Activated CD4-positive, alpha-beta memory T cell treated with anti-CD3 and anti-CD28 coated beads for 36 hours (primary cell): ENCODE data around the gene MAK. TPM values are rescaled to one million over a fixed set of nuclear protein-coding genes. Genes with fewer than 3 reads are reported as not detected.
"Not testable (repeated sequence)": the region's sequence is repeated elsewhere in the genome, so short reads cannot be mapped to it uniquely, and the experiment has no call there.

ENCODE experiments used
- CTCF ChIA-PET: fragments of 350-600 bp; sonication (Branson Sonifier 250); formaldehyde crosslinking; loops from one replicate; lab custom pipeline; 2021; ENCODE audit warnings: antibody characterized with exemption, inconsistent platforms; lab: Charles Lee
- POLR2A ChIA-PET: fragments of 350-600 bp; sonication (Branson Sonifier 250); formaldehyde crosslinking; loops from one replicate; lab custom pipeline; 2021; ENCODE audit warnings: antibody characterized with exemption; lab: Charles Lee
- DNase-seq: peaks from one replicate; pipeline ENCODE4 v3.0.0-alpha.2; 2020
- H3K27ac Mint-ChIP-seq: one replicate; pipeline ENCODE4 v1.8.0; 2021; ENCODE audit warnings: mixed read lengths
- H3K27me3 Mint-ChIP-seq: one replicate; pipeline ENCODE4 v1.8.0; 2021; ENCODE audit warnings: mixed read lengths
- H3K36me3 Mint-ChIP-seq: one replicate; pipeline ENCODE4 v1.8.0; 2021; ENCODE audit warnings: mixed read lengths
- H3K4me1 Mint-ChIP-seq: one replicate; pipeline ENCODE4 v1.8.0; 2021; ENCODE audit warnings: low read depth, mixed read lengths
- H3K4me3 Mint-ChIP-seq: one replicate; pipeline ENCODE4 v1.8.0; 2021; ENCODE audit warnings: mild to moderate bottlenecking, mixed read lengths
- H3K9me3 Mint-ChIP-seq: one replicate; pipeline ENCODE4 v1.8.0; 2021; ENCODE audit warnings: mixed read lengths
- intact Hi-C: fragments of 100-400 bp; cut with micrococcal nuclease; formaldehyde crosslinking; loops from one replicate; pipeline ENCODE4 v1.15.1; 2023
- total RNA-seq, 2 experiments: library from RNA; stranded (reverse); gene quantifications; one replicate each; pipeline ENCODE4 v1.2.3, GENCODE V29; 2021

The MAK gene
- total RNA-seq, 2 experiments from 2014 or later = 0.87 to 1.1 TPM

DNA sequence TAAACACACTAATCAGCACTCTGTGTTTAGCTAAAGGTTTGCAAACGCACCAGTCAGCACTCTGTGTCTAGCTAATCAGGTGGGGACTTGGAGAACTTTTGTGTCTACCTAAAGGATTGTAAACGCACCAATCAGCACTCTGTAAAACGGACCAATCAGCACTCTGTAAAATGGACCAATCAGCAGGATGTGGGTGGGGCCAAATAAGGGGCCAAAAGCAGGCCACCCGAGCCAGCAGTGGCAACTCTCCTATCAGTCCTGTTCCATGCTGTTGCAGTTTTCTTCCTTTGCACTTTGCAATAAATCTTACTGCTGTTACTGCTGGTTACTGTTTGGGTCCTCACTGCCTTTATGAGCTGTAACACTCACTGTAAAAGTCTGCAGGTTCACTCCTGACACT is 96.7 kb downstream of the MAK start:
- peaks cover 11% of the 10 kb centered on the region for H3K4me1 Mint-ChIP-seq
- H3K9me3 Mint-ChIP-seq, H3K27ac Mint-ChIP-seq, CTCF ChIA-PET, POLR2A ChIA-PET, H3K27me3 Mint-ChIP-seq, DNase-seq, H3K36me3 Mint-ChIP-seq, intact Hi-C loops, H3K4me3 Mint-ChIP-seq: not testable (repeated sequence)

DNA sequence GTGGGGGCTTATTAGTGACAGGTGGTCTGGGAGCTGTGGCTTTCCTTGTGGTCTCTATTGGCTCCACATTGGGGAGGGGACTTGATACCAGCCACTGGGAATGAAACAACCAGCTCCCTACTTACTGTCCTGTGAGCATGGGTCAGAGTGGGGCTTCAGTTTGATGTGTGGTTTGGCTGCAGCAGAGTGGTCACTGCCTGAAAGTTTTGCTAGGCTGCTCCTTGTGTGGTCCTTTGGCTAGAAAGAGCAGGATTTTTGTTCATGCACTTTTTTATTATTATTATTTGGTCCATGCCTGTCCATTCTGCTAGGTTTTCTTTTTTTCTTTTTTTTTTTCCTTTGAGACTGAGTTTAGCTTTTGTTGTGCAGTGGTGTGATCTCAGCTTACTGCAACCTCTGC is 98.3 kb downstream of the MAK start:
- intact Hi-C loops = no loop called here
- no peaks in the 10 kb centered on the region for H3K4me1 Mint-ChIP-seq
- no peaks in the 10 kb centered on the region for H3K27me3 Mint-ChIP-seq
- DNase-seq = no peak
- H3K4me3 Mint-ChIP-seq = no peak overlapping the region
- H3K27ac Mint-ChIP-seq = no peak overlapping the region
- H3K9me3 Mint-ChIP-seq = no peaks in the 10 kb centered on the region
- no peaks in the 10 kb centered on the region for H3K36me3 Mint-ChIP-seq
- ChIA-PET CTCF (no interaction called here), POLR2A (no interaction called here)

DNA sequence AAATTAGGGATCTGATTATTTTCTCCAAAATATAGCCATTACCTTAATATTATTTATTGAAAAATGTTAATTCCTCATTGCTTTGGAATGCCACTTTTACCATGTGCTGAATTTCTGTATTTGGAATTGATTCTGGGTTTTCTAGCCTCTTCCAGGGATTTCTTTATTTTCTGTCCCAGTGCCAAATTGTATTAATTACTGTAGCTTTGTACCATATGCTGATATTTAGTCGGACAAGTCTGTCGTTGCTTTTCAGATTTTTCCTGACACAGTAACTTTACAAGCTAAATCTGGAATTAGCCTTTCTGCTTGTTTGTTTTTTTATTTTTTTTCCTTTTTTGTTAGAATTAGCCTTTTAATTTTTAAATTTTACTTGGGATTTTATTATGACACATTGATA is 101.6 kb downstream of the MAK start:
- intact Hi-C loops = no loop called here
- H3K4me3 Mint-ChIP-seq = no peak overlapping the region
- ChIA-PET CTCF (no interaction called here), POLR2A (no interaction called here)
- peaks cover 8% of the 10 kb centered on the region for H3K36me3 Mint-ChIP-seq
- no peaks in the 10 kb centered on the region for H3K27me3 Mint-ChIP-seq
- no peaks in the 10 kb centered on the region for H3K4me1 Mint-ChIP-seq
- no peak overlapping the region for H3K27ac Mint-ChIP-seq
- H3K9me3 Mint-ChIP-seq = no peaks in the 10 kb centered on the region
- DNase-seq = no peak

DNA sequence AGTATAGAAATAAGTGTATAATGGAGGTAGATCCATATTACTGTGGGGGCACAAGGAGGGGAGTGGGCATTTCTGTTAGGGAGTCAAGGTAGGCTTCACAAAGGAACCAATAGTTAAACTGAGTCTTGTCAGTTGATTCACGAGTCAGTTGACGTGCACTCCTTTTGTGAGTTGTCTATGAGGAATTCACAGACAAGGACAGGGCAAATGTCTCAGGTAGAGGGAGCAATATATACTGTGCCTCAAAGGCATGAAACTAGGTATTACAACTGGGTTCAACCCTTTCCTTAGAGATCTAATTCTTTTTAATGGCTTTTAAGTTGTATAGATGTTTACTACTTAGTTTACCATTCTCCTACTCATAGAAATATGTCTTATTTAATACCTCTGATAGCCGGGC is 104.5 kb downstream of the MAK start:
- no peak overlapping the region for H3K27ac Mint-ChIP-seq
- CTCF ChIA-PET = no interaction called here
- POLR2A ChIA-PET = no interaction called here
- H3K4me3 Mint-ChIP-seq = no peak overlapping the region
- no peak for DNase-seq
- intact Hi-C loops = no loop called here
- no peaks in the 10 kb centered on the region for H3K4me1 Mint-ChIP-seq
- no peaks in the 10 kb centered on the region for H3K9me3 Mint-ChIP-seq
- H3K36me3 Mint-ChIP-seq = peaks cover 14% of the 10 kb centered on the region
- H3K27me3 Mint-ChIP-seq = no peaks in the 10 kb centered on the region

DNA sequence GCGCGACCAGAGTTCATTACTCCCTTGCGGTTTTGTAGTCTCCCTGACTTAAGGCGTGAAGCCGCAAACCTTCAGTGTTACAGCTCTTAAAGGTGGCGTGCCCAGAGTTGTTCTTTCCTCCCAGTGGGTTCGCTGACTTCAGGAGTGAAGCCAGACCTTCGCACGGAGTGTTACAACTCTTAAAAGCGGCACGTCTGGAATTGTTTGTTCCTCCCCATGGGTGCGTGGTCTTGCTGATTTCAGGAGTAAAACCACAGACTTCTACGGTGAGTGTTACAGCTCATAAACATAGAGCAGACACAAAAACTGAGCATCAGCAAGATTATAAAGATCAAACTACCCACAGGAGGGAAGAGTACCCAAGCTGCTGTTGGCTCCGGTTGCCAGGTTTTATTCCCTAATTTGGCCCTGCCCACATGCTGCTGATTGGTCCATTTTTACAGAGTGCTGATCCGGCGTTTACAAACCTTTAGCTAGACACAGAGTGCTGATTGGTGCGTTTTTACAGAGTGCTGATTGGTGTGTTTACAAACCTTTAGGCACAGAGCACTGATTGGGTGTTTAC is 105.1 kb downstream of the MAK start:
- no peaks in the 10 kb centered on the region for H3K27me3 Mint-ChIP-seq
- H3K27ac Mint-ChIP-seq = no peak overlapping the region
- CTCF ChIA-PET = no interaction called here
- no peak overlapping the region for H3K4me3 Mint-ChIP-seq
- no peak for DNase-seq
- intact Hi-C loops = no loop called here
- POLR2A ChIA-PET = no interaction called here
- no peaks in the 10 kb centered on the region for H3K4me1 Mint-ChIP-seq
- peaks cover 16% of the 10 kb centered on the region for H3K36me3 Mint-ChIP-seq
- no peaks in the 10 kb centered on the region for H3K9me3 Mint-ChIP-seq

DNA sequence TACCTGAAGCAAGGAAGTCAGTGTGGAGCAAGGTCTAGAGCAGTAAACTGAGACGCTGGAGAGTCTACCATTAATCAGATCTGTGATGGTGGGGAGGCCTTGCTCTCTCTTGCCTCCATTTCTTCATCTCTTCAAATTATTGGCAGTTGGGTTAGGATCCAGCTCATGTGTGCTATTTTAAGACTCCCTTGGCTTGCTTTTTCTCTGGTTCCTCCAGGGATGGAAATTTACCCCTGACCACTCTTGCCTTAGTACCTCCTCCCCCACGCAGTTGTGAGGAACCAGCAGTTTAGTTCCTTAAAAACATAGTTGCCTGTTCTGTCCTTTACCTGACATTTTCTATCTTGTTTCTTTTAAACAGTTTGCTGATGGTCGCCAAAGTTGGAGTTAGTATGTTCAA is 108.1 kb downstream of the MAK start:
- H3K27ac Mint-ChIP-seq = no peak overlapping the region
- CTCF ChIA-PET = no interaction called here
- peaks cover 2% of the 10 kb centered on the region for H3K4me1 Mint-ChIP-seq
- no peak for DNase-seq
- intact Hi-C loops = no loop called here
- POLR2A ChIA-PET = interaction anchor here (1.3 kb wide), 1 partner anchor 17 kb away, joined by 5 read pairs; no protein-coding TSS in a partner anchor
- no peaks in the 10 kb centered on the region for H3K27me3 Mint-ChIP-seq
- H3K36me3 Mint-ChIP-seq = peaks cover 23% of the 10 kb centered on the region
- no peak overlapping the region for H3K4me3 Mint-ChIP-seq
- H3K9me3 Mint-ChIP-seq = no peaks in the 10 kb centered on the region

DNA sequence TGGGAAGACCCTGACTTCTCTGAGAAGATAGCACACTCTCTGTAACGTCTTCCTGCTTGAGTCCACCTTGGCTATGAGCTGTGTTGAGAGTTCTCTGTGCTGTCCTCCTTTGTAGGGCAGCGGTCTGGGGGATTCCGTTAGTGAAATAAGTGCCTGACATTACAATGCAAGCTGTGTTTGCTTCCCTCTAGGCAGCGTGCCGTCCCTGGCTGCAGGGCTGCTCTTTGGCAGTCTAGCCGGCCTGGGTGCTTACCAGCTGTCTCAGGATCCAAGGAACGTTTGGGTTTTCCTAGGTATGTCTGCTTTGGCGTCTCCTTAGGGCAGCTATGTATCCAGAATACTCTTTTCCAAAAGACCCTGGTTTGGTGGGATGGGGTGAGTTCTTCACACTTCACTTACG is 112.6 kb downstream of the MAK start:
- no peaks in the 10 kb centered on the region for H3K9me3 Mint-ChIP-seq
- intact Hi-C loops = loop anchor here (10.0 kb wide), 1 partner anchor 321 kb away; no protein-coding TSS in a partner anchor
- no peak overlapping the region for H3K27ac Mint-ChIP-seq
- no peaks in the 10 kb centered on the region for H3K27me3 Mint-ChIP-seq
- no peak for DNase-seq
- CTCF ChIA-PET = interaction anchor here (1.0 kb wide), 1 partner anchor 21 kb away, joined by 3 read pairs; no protein-coding TSS in a partner anchor
- no peak overlapping the region for H3K4me3 Mint-ChIP-seq
- POLR2A ChIA-PET = interaction anchor here (0.8 kb wide), 1 partner anchor 22 kb away, joined by 3 read pairs; the partner anchor contains the start of gene TMEM14B
- peaks cover 29% of the 10 kb centered on the region for H3K4me1 Mint-ChIP-seq
- peaks cover 18% of the 10 kb centered on the region for H3K36me3 Mint-ChIP-seq

DNA sequence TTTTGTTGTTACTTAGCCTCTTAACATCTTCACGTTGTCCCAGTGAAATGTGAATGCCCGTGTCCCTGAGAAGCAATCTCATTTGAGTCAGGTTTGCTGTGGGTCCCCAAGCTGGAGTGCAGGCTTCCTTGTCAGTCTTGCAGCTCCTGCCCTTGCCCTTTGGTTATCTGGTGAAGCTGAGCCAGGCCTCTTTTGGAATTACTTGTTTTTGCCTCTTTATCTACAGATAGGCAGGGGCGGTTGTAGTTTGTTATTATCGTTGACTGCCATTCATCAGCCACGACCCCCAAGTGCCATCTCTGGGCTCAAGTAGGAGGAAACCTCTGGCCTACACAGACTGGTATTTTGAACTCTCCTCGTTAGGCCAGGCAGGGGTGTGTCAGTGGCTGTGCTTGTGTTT is 113.3 kb downstream of the MAK start:
- intact Hi-C loops = loop anchor here (10.0 kb wide), 1 partner anchor 320 kb away; no protein-coding TSS in a partner anchor
- ChIA-PET POLR2A (interaction anchor here (1.0 kb wide), 1 partner anchor 23 kb away, joined by 4 read pairs; the partner anchor contains the start of gene TMEM14B), CTCF (interaction anchor here (2.4 kb wide), 1 partner anchor 246 kb away, joined by 6 read pairs; no protein-coding TSS in a partner anchor)
- no peak overlapping the region for H3K4me3 Mint-ChIP-seq
- H3K9me3 Mint-ChIP-seq = no peaks in the 10 kb centered on the region
- no peak for DNase-seq
- H3K27ac Mint-ChIP-seq = no peak overlapping the region
- H3K27me3 Mint-ChIP-seq = no peaks in the 10 kb centered on the region
- H3K4me1 Mint-ChIP-seq = peaks cover 29% of the 10 kb centered on the region
- H3K36me3 Mint-ChIP-seq = peaks cover 13% of the 10 kb centered on the region

DNA sequence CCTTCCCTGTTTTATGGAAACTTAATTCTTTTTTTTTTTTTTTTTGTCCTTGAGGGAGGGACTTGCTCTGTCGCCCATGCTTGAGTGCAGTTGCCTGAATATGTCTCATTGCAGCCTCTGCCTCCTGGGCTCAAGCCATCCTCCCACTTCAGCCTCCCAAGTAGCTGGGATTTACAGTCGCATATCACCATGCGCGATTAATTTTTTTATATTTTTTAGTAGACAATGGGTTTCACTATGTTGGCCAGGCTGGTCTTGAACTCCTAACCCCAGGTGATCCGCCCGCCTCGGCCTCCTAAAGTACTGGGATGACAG is 114.8 kb downstream of the MAK start:
- H3K27ac Mint-ChIP-seq = peak overlapping the region; percentile 82
- peak; percentile 16 for DNase-seq
- peaks cover 16% of the 10 kb centered on the region for H3K36me3 Mint-ChIP-seq
- peaks cover 9% of the 10 kb centered on the region for H3K9me3 Mint-ChIP-seq
- H3K4me1 Mint-ChIP-seq = peaks cover 34% of the 10 kb centered on the region
- no peaks in the 10 kb centered on the region for H3K27me3 Mint-ChIP-seq
- CTCF ChIA-PET = interaction anchor here (2.4 kb wide), 1 partner anchor 245 kb away, joined by 6 read pairs; no protein-coding TSS in a partner anchor
- intact Hi-C loops = loop anchor here (1.0 to 10.0 kb wide), 7 partner anchors 24 to 814 kb away; partner anchors contain the start of genes C6orf52, MAK, PAK1IP1 and SMIM13
- POLR2A ChIA-PET = no interaction called here
- H3K4me3 Mint-ChIP-seq = peak overlapping the region; percentile 84

DNA sequence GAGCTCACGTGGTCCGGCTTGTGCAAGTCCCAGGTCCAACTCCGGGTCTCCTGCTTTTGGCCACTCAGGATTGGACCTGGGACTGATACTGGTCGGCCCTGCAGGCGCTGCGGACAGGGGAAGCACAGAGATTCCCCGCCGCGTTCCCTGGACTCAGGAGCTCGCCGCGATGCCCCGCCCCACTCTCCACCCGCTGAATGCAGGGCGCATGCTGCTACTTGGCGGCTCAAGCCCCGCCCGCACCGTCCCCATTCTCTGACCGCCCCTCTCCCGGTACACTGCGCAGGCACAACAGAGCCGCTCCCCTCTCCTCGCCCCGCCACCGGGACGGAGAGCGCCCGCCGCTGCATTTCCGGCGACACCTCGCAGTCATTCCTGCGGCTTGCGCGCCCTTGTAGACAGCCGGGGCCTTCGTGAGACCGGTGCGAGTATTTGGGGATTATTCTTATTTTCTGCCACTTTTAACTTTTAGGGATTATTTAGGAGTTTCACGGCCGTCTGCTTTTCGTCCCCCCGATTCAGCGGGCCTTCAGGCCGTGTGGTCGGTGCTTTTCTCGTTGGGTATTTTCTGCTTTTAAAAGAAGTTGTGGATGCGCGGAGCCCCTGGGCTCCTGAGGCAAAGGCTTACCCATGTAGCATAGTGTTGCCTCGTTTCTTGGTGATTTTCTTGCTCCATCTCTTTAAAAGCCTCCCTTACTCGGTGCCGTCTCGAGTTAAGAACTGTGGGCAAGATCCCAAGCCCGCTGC is 115.3 kb downstream of the MAK start, which contains the start of gene TMEM14C:
Gene TMEM14C, plus strand, starts transcription at position 251 of the 747 bp plus-strand sequence. CDS start 1,544 bp downstream, outside the sequence.
- Mint-ChIP-seq H3K27ac (peak within 1 kb of the TSS; percentile 82), H3K27me3 (no peaks in the 10 kb centered on the region), H3K9me3 (peaks cover 10% of the 10 kb centered on the region), H3K36me3 (peaks cover 15% of the 10 kb centered on the region), H3K4me3 (peak within 1 kb of the TSS; percentile 84), H3K4me1 (peaks cover 34% of the 10 kb centered on the region)
- DNase-seq = peak; percentile 95
- ChIA-PET POLR2A (interaction anchor here (0.6 to 2.9 kb wide), 6 partner anchors 24 to 371 kb away, joined by 3 to 16 read pairs (median 4); partner anchors contain the start of genes C6orf52, PAK1IP1, SMIM13 and TMEM14B), CTCF (interaction anchor here (2.4 kb wide), 1 partner anchor 244 kb away, joined by 6 read pairs; no protein-coding TSS in a partner anchor)
- intact Hi-C loops = loop anchor here (1.0 to 10.0 kb wide), 7 partner anchors 24 to 814 kb away; partner anchors contain the start of genes C6orf52, MAK, PAK1IP1 and SMIM13

DNA sequence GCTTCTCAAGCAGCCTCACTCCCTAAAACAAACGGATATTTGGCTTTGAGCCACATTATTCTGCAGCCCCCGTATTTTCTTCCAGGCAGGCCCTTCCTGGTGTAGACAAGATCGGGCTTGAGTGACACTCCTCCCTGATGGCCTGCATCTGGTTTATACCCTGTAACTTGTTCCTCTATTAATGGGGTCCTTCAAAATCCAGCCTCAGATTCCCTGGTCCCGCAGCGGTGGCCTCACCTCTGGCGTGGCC is 115.8 kb downstream of the MAK start:
- intact Hi-C loops = loop anchor here (2.0 to 10.0 kb wide), 2 partner anchors 194 to 318 kb away; no protein-coding TSS in a partner anchor
- Mint-ChIP-seq H3K36me3 (peaks cover 13% of the 10 kb centered on the region), H3K4me3 (peak overlapping the region; percentile 84), H3K9me3 (peaks cover 10% of the 10 kb centered on the region), H3K4me1 (peaks cover 34% of the 10 kb centered on the region), H3K27me3 (no peaks in the 10 kb centered on the region), H3K27ac (peak overlapping the region; percentile 82)
- POLR2A ChIA-PET = interaction anchor here (0.6 to 2.9 kb wide), 6 partner anchors 23 to 371 kb away, joined by 3 to 16 read pairs (median 4); partner anchors contain the start of genes C6orf52, PAK1IP1, SMIM13 and TMEM14B
- CTCF ChIA-PET = no interaction called here
- no peak for DNase-seq
